ENCODE data around the gene PCK1. TPM values are rescaled to one million over a fixed set of nuclear protein-coding genes. Genes with fewer than 3 reads are reported as not detected.

Gene PCK1
- total RNA-seq, 1 donor from 2014 or later, result 8.4 TPM

DNA sequence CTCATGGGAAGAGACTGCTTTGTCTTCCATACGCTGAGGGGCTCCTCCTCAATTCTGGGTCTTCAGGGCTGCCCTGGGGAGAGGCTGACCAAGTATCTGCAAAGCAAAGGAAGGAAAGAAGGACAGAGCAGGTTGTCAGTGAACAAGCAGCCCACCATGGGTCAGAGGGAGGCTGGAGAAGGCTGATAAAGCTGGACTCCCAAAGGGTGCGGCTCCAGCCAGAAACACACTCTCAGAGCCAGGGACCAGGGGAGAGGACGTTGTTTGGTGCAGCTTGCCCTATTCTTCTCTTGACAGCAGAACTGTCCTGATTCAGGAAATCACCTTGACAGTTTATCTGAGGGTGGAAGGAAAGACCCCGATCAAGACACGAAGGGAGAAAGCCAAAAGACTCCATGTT, 25.6 kb upstream of the PCK1 start:
- Histone ChIP-seq H3K4me3 (ENCODE audit: low read length in 3 of 3) (no peak overlapping the region), H3K36me3 (ENCODE audit: control insufficient read depth in 3 of 3, insufficient read depth in 3 of 3, low read length in 3 of 3) (no peaks in the 10 kb centered on the region), H3K4me1 (ENCODE audit: control insufficient read depth in 3 of 3, insufficient read depth in 3 of 3, low read length in 3 of 3) (no peaks in the 10 kb centered on the region), H3K27me3 (ENCODE audit: control insufficient read depth in 3 of 3, insufficient read depth in 3 of 3, low read length in 3 of 3) (peaks cover 0 to 8% (median 7%) of the 10 kb centered on the region in 3 donors), H3K9ac (ENCODE audit: low read depth in 1 of 3, low read length in 3 of 3) (no peak overlapping the region), H3K9me3 (ENCODE audit: control insufficient read depth in 3 of 3, low read length in 3 of 3) (no peaks in the 10 kb centered on the region), H3K27ac (ENCODE audit: low read depth, low read length) (no peak overlapping the region)

DNA sequence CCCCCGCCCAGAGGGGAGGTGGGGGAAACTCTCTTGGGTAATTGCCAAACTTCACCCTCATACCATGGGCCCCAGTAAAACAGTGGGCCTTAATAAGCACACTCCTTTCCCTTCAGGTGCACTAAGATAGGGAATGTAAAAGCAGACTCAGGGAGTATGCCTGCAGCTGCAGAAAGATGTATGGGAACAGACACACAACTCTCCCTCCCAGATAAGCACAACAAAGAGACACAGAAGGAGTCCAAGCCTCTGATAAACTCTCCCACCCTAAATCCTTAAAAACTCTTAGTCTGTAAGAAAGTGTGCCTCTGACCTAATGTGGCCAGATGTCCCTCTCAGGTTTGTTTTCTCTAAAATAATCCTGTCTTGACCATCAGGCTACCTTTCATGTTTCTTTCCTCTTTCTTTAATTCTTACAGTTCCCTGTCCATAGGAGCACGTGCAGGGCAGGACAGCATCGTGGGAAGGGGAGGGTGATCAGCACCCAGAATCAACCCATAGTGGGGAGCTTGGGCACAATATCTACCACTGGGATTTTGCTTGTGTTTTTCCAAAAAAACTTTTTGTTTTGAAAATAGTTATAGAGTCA, 24.7 kb upstream of the PCK1 start:
- peaks cover 0 to 8% (median 7%) of the 10 kb centered on the region in 3 donors for H3K27me3 ChIP-seq (ENCODE audit: control insufficient read depth in 3 of 3, insufficient read depth in 3 of 3, low read length in 3 of 3)
- no peak overlapping the region for H3K9ac ChIP-seq (ENCODE audit: low read depth in 1 of 3, low read length in 3 of 3)
- no peaks in the 10 kb centered on the region for H3K4me1 ChIP-seq (ENCODE audit: control insufficient read depth in 3 of 3, insufficient read depth in 3 of 3, low read length in 3 of 3)
- no peak overlapping the region for H3K27ac ChIP-seq (ENCODE audit: low read depth, low read length)
- no peak overlapping the region for H3K4me3 ChIP-seq (ENCODE audit: low read length in 3 of 3)
- H3K36me3 ChIP-seq (ENCODE audit: control insufficient read depth in 3 of 3, insufficient read depth in 3 of 3, low read length in 3 of 3), result no peaks in the 10 kb centered on the region
- H3K9me3 ChIP-seq (ENCODE audit: control insufficient read depth in 3 of 3, low read length in 3 of 3), result no peaks in the 10 kb centered on the region

DNA sequence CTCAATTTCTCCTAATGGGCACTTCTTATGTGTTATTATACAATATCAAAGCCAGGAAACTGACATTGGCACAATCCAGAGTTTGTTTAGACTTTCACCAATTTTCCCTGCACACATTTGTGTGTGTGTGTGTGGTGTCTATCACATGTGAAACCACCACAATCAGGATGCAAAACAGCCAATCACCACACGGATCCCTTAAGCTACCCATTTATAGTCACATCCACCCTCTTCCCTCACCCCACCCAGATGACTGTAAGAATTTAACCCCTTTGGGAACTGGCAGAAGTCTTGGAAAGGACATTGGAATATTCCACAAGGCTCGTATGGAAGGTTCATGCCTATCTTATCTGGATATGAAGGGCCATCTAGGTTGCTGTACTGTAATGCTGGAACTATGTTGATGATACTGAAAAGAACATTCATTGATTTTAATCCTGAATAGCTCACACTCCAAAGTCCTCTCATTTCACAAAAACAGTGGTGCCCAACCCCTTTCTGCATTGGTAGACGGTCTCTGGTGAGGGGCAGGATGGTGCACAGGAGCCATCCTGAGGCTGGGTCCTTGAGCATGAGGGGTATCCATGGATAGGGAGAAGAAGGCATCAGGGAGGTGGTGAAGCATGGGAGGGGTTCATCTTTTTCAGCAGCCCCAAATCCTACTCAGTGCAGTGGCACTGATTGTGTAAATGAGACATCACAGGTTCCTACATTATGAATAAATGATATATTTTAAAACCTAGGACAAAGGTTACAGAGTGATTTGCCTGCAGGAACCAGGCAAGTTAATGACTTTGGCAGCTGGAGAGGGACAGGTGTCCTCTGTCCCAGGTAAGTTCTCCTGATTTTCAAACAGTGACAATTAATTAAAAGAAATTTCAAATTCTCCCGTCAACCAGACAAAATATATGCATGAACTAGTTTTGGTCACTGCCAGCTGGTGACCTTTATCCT, 23.9 kb upstream of the PCK1 start:
- H3K27me3 ChIP-seq (ENCODE audit: control insufficient read depth in 3 of 3, insufficient read depth in 3 of 3, low read length in 3 of 3), result peaks cover 0 to 8% (median 7%) of the 10 kb centered on the region in 3 donors
- no peaks in the 10 kb centered on the region for H3K36me3 ChIP-seq (ENCODE audit: control insufficient read depth in 3 of 3, insufficient read depth in 3 of 3, low read length in 3 of 3)
- no peak overlapping the region for H3K27ac ChIP-seq (ENCODE audit: low read depth, low read length)
- no peaks in the 10 kb centered on the region for H3K4me1 ChIP-seq (ENCODE audit: control insufficient read depth in 3 of 3, insufficient read depth in 3 of 3, low read length in 3 of 3)
- no peak overlapping the region for H3K4me3 ChIP-seq (ENCODE audit: low read length in 3 of 3)
- no peak overlapping the region for H3K9ac ChIP-seq (ENCODE audit: low read depth in 1 of 3, low read length in 3 of 3)
- H3K9me3 ChIP-seq (ENCODE audit: control insufficient read depth in 3 of 3, low read length in 3 of 3), result no peaks in the 10 kb centered on the region

DNA sequence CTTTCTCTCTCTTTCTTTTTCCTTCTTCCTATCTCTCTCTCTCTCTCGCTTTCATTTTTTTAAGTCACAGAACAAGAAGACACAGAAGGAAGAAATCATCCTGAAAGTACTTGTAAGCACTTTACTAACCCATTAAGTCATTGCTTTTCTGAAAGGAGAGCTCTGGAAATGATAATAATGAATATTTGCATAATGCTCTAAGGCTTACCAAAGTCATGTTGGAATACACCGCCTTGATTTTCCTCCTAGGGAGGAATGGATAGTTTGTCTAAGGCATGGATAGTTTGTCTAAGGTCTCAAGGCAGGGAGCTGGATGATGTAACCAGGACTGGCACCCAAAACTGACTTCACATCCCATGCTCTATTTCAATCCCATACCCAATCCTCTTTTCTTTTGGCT, 23.1 kb upstream of the PCK1 start:
- Histone ChIP-seq H3K9me3 (ENCODE audit: control insufficient read depth in 3 of 3, low read length in 3 of 3) (no peaks in the 10 kb centered on the region), H3K27ac (ENCODE audit: low read depth, low read length) (no peak overlapping the region), H3K4me1 (ENCODE audit: control insufficient read depth in 3 of 3, insufficient read depth in 3 of 3, low read length in 3 of 3) (no peaks in the 10 kb centered on the region), H3K27me3 (ENCODE audit: control insufficient read depth in 3 of 3, insufficient read depth in 3 of 3, low read length in 3 of 3) (peaks cover 0 to 8% (median 7%) of the 10 kb centered on the region in 3 donors), H3K36me3 (ENCODE audit: control insufficient read depth in 3 of 3, insufficient read depth in 3 of 3, low read length in 3 of 3) (no peaks in the 10 kb centered on the region), H3K9ac (ENCODE audit: low read depth in 1 of 3, low read length in 3 of 3) (no peak overlapping the region), H3K4me3 (ENCODE audit: low read length in 3 of 3) (no peak overlapping the region)

DNA sequence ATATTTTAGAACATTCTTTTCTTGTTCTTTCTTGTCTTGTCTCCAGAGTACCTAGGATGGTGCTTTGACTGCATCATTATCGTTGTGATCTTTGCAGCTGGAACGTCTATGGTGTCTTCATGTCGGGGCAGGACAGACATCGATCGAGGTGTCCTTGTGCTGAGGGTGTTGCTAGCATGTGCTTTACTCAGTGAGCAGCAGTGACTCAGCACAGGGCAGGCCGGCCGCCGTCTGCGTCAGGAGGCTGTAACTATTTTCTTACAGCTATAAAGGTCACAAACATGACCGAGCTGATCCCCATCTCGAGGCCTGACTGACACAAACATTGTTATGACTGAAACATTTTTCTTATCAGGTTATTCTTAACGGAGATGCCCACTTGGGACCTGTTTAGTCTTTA, 21.0 kb upstream of the PCK1 start:
- Histone ChIP-seq H3K27me3 (ENCODE audit: control insufficient read depth in 3 of 3, insufficient read depth in 3 of 3, low read length in 3 of 3) (peaks cover 0 to 7% (median 6%) of the 10 kb centered on the region in 3 donors), H3K4me1 (ENCODE audit: control insufficient read depth in 3 of 3, insufficient read depth in 3 of 3, low read length in 3 of 3) (no peaks in the 10 kb centered on the region), H3K9ac (ENCODE audit: low read depth in 1 of 3, low read length in 3 of 3) (no peak overlapping the region), H3K9me3 (ENCODE audit: control insufficient read depth in 3 of 3, low read length in 3 of 3) (no peaks in the 10 kb centered on the region), H3K36me3 (ENCODE audit: control insufficient read depth in 3 of 3, insufficient read depth in 3 of 3, low read length in 3 of 3) (no peaks in the 10 kb centered on the region), H3K27ac (ENCODE audit: low read depth, low read length) (no peak overlapping the region), H3K4me3 (ENCODE audit: low read length in 3 of 3) (no peak overlapping the region)

DNA sequence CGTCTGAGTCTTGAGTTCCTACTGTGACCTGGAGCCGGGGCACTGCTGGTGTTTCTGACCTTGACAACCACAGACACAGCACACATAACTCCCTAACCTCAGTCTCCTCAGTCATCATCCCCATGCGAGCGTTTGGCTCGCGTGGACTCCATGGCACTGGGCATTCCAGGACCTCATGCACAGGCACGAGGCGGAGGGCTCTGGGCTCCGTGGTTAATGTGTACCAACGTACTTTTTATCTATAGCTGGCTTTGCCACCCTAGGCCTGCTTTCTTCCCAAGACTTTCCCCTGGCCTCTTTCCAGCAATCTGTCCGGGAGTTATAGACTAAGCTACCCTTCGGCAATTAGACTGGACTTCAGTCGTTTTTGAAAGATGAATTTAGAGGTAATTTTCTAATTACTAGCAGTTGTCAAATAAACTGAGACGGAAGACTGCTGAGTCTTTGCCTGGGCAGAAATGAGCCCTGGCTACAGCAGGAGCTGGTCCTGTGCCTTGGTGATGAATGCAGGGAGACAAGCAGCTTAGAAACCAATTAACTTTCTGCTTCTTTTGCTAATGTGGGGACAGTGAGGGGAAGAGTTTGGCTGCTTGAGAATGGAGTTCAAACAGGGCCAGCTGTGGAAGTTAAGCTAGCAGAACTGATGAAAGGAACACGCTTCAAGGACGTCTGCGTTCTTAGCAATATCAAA, 19.9 kb upstream of the PCK1 start:
- Histone ChIP-seq H3K9ac (ENCODE audit: low read depth in 1 of 3, low read length in 3 of 3) (no peak overlapping the region), H3K4me1 (ENCODE audit: control insufficient read depth in 3 of 3, insufficient read depth in 3 of 3, low read length in 3 of 3) (no peaks in the 10 kb centered on the region), H3K4me3 (ENCODE audit: low read length in 3 of 3) (no peak overlapping the region), H3K27ac (ENCODE audit: low read depth, low read length) (no peak overlapping the region), H3K27me3 (ENCODE audit: control insufficient read depth in 3 of 3, insufficient read depth in 3 of 3, low read length in 3 of 3) (peaks cover 0 to 10% (median 4%) of the 10 kb centered on the region in 3 donors), H3K36me3 (ENCODE audit: control insufficient read depth in 3 of 3, insufficient read depth in 3 of 3, low read length in 3 of 3) (no peaks in the 10 kb centered on the region), H3K9me3 (ENCODE audit: control insufficient read depth in 3 of 3, low read length in 3 of 3) (no peaks in the 10 kb centered on the region)

DNA sequence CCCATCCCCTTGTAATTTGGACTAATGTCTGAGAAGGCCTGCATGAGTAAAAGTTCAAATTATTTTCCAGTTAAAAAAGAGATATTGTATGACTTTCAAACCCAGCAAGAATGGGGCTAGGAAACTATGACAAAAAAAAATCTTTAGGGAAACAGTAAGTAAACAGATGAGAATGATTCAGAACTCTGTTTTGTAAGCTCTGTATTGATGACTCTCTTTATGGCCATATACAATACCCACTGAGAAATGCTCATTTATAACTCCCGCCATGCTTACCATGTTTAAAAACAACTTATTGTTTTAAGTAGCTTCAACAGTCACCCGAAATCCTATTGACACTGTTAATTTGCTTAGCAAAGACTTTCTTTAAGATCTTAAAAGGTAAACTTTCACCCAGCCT, 17.2 kb upstream of the PCK1 start:
- Histone ChIP-seq H3K4me3 (ENCODE audit: low read length in 3 of 3) (no peak overlapping the region), H3K9me3 (ENCODE audit: control insufficient read depth in 3 of 3, low read length in 3 of 3) (no peaks in the 10 kb centered on the region)

DNA sequence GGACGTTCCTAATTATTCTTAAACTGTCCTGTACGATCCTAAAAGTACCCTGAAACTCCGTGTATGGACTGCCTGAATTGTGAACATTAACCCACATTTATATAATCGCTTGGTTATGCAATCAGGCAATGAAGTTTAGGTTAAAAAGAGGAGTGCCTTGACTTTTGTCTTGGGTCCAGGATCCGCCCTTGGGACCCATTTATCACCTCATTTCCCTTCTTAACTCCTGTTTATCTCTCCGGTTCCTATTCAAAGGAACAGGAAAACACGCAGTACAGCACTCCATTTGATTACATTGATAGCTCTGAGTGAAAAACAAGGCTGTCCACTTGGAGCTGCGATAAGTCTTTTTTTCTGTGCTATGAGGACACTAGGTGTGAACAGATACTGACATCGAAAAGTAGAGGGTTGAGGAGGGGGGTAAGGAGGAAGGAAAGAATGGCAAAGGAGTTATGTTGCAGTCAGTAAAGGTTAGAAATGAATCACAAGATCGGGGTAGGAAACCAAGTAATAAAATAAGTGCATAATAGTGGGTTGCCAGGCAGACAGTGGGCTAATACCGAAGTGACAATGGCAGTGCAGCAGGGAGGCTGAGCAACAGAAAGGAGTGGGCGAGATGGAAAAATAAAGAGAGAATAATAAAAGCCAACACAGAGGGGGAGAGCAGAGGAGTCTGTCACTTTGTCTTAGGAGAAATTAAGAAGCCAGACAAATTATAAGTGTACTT, 15.9 kb upstream of the PCK1 start:
- no peaks in the 10 kb centered on the region for H3K9me3 ChIP-seq (ENCODE audit: control insufficient read depth in 3 of 3, low read length in 3 of 3)
- no peak overlapping the region for H3K27ac ChIP-seq (ENCODE audit: low read depth, low read length)
- H3K27me3 ChIP-seq (ENCODE audit: control insufficient read depth in 3 of 3, insufficient read depth in 3 of 3, low read length in 3 of 3), result peaks cover 0 to 14% (median 3%) of the 10 kb centered on the region in 3 donors

More for the DNA sequence above, 17.2 kb upstream of the PCK1 start:
- Histone ChIP-seq H3K9ac (ENCODE audit: low read depth in 1 of 3, low read length in 3 of 3) (no peak overlapping the region), H3K27me3 (ENCODE audit: control insufficient read depth in 3 of 3, insufficient read depth in 3 of 3, low read length in 3 of 3) (peaks cover 0 to 12% (median 3%) of the 10 kb centered on the region in 3 donors), H3K27ac (ENCODE audit: low read depth, low read length) (no peak overlapping the region), H3K36me3 (ENCODE audit: control insufficient read depth in 3 of 3, insufficient read depth in 3 of 3, low read length in 3 of 3) (no peaks in the 10 kb centered on the region), H3K4me1 (ENCODE audit: control insufficient read depth in 3 of 3, insufficient read depth in 3 of 3, low read length in 3 of 3) (no peaks in the 10 kb centered on the region)

DNA sequence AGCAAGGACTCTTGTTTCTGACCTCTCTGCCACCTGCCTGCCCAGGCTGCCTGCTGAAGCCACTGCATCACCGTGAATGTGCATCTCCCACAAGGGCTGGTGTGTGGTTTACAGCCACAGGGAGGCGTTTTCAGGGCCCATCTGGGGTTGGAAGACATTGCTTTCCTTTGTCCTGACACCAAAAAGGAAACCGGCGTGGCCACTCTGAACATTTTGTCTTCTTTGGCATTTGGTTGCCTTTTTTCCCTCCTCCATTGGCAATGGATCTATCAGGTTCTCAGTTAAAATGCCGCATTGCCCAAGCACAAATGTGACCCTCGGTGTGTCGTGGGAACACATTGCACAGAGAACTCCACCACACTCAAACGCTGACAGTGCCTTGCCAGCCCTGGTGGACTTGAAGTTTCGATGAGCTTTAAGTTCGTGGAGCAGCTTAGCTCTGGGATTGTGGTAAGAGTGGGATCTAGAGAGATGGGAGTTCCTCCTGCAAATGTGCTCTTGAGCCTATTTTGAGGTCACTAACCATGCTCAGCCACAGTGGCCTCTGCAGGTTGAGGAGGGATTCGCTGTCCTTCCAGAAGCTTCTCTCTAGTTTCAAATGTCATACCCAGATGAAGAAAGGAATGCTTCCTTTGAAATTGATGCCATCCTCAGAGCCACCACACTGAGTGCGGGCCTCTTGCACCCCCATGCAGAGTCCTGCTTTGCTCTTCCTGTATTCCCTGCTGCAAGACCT, 14.8 kb upstream of the PCK1 start:
- Histone ChIP-seq H3K9ac (ENCODE audit: low read depth in 1 of 3, low read length in 3 of 3) (no peak overlapping the region), H3K9me3 (ENCODE audit: control insufficient read depth in 3 of 3, low read length in 3 of 3) (no peaks in the 10 kb centered on the region), H3K27me3 (ENCODE audit: control insufficient read depth in 3 of 3, insufficient read depth in 3 of 3, low read length in 3 of 3) (peaks cover 0 to 16% (median 6%) of the 10 kb centered on the region in 3 donors), H3K4me3 (ENCODE audit: low read length in 3 of 3) (no peak overlapping the region), H3K27ac (ENCODE audit: low read depth, low read length) (no peak overlapping the region), H3K36me3 (ENCODE audit: control insufficient read depth in 3 of 3, insufficient read depth in 3 of 3, low read length in 3 of 3) (no peaks in the 10 kb centered on the region), H3K4me1 (ENCODE audit: control insufficient read depth in 3 of 3, insufficient read depth in 3 of 3, low read length in 3 of 3) (no peaks in the 10 kb centered on the region)

More for the DNA sequence above, 15.9 kb upstream of the PCK1 start:
- H3K9ac ChIP-seq (ENCODE audit: low read depth in 1 of 3, low read length in 3 of 3), result no peak overlapping the region
- H3K4me3 ChIP-seq (ENCODE audit: low read length in 3 of 3), result no peak overlapping the region
- no peaks in the 10 kb centered on the region for H3K4me1 ChIP-seq (ENCODE audit: control insufficient read depth in 3 of 3, insufficient read depth in 3 of 3, low read length in 3 of 3)
- no peaks in the 10 kb centered on the region for H3K36me3 ChIP-seq (ENCODE audit: control insufficient read depth in 3 of 3, insufficient read depth in 3 of 3, low read length in 3 of 3)

Data from skeletal muscle tissue (tissue), 4 donors.